NT2/D1 (cell line): ENCODE results near the gene SH2D1B.

Source experiments
- YY1 ChIP-seq: IDR thresholded peaks from 2 replicates; pipeline ENCODE4 v1.6.1; 2011; ENCODE audit not compliant: insufficient read length, insufficient read depth
- ZNF274 ChIP-seq: IDR thresholded peaks from 2 replicates; pipeline ENCODE4 v1.6.1; 2011; ENCODE audit warnings: mild to moderate bottlenecking, low read depth, low read length

DNA sequence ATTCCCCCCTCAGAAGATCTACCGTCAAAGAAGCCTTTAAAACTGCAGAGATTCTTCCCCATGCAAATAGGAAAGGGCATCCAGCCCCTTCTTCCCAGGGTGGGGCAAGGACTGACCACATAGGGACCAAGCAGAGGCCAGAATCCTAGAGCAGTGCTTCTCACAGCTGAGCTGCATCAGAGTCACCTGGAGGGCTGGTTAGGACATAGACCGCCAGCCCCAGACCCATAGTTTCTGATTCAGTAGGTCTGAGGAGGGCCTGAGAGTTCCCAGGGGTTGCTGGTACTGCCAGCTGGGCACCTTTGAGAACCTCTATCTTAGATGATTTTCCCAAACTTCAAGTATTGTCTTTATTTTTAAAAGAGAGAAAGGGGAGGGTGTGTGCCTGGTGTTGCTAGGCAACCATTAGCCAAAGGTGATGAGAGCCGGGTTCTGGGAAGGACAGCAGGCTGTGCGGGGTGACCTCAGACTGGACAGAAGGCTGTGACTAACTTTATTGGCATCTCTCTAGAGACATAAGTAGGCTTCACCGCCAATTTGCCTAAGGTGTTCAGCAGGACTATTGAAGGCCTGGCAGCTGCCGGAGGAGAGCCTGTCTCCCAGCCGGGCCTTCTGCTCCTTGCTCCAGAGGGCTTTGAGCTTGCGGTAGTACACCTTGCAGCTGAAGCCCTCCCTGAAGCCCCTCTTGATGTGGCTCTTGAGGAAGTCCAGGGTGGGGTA lies 38.2 kb downstream of the SH2D1B start:
- TF ChIP-seq YY1 (no peak), ZNF274 (no peak)
